HG02870 (cell line): ENCODE measurements around the gene PHLDB3.
A peak's percentile ranks its signal among the peaks of the same experiment; 100 is the strongest.
"Not testable (repeated sequence)": the region's sequence is repeated elsewhere in the genome, so short reads cannot be mapped to it uniquely, and the experiment has no call there.

Experiments used
- ATAC-seq: cut with Tn5 transposase; IDR thresholded peaks from one replicate; pipeline ENCODE4 v1.9.1; 2021; ENCODE audit warnings: mild to moderate bottlenecking, moderate library complexity; ENCODE audit not compliant: unreplicated experiment

Gene PHLDB3

GRCh38 chr19:43504426-43505185 is at the start of gene PHLDB3:
Gene PHLDB3 (minus strand): TSS chr19:43504746. CDS start chr19:43504118, 628 bp downstream.
- ATAC-seq, result peak; percentile 5

GRCh38 chr19:43553656-43554055 is 49.1 kb upstream of the PHLDB3 start:
- ATAC-seq, result no peak

GRCh38 chr19:43552616-43553015 is 48.1 kb upstream of the PHLDB3 start:
- ATAC-seq, result no peak

GRCh38 chr19:43552198-43552450 is 47.6 kb upstream of the PHLDB3 start:
- no peak for ATAC-seq

- ATAC-seq, result no peak
Measured at GRCh38 chr19:43551399-43552197, 47.1 kb upstream of the PHLDB3 start.

GRCh38 chr19:43548706-43549105 is 44.2 kb upstream of the PHLDB3 start:
- no peak for ATAC-seq

GRCh38 chr19:43547926-43548325 is 43.4 kb upstream of the PHLDB3 start:
- ATAC-seq, result not testable (repeated sequence)

GRCh38 chr19:43546581-43546980 is 42.0 kb upstream of the PHLDB3 start:
- no peak for ATAC-seq

- no peak for ATAC-seq
Measured at GRCh38 chr19:43545981-43546380, 41.4 kb upstream of the PHLDB3 start.

GRCh38 chr19:43545276-43545675 is 40.7 kb upstream of the PHLDB3 start:
- ATAC-seq, result no peak

- ATAC-seq, result no peak
Measured at GRCh38 chr19:43544077-43544476, 39.5 kb upstream of the PHLDB3 start.

GRCh38 chr19:43541920-43542650 is 37.5 kb upstream of the PHLDB3 start:
- no peak for ATAC-seq

- ATAC-seq, result no peak
Measured at GRCh38 chr19:43540381-43540780, 35.8 kb upstream of the PHLDB3 start.

- ATAC-seq, result no peak
Measured at GRCh38 chr19:43538922-43539321, 34.4 kb upstream of the PHLDB3 start.

- ATAC-seq, result no peak
Measured at GRCh38 chr19:43534816-43535761, 30.5 kb upstream of the PHLDB3 start.

- ATAC-seq, result no peak
Measured at GRCh38 chr19:43534305-43534815, 29.8 kb upstream of the PHLDB3 start.

- peak; percentile 54 for ATAC-seq
Measured at GRCh38 chr19:43533546-43534304, 29.2 kb upstream of the PHLDB3 start.

GRCh38 chr19:43532962-43533545 is 28.5 kb upstream of the PHLDB3 start, which contains the start of gene ZNF575:
Gene ZNF575 (plus strand): TSS chr19:43533188. CDS start chr19:43534423, 1,235 bp downstream.
- ATAC-seq, result peak; percentile 56

GRCh38 chr19:43532571-43532961 is 28.0 kb upstream of the PHLDB3 start:
- ATAC-seq, result no peak
